CMK (cell line): ENCODE data around the gene PIK3IP1.

Source experiments
- DNase-seq: peaks from one replicate; pipeline ENCODE4 v3.0.0-alpha.2; 2010; ENCODE audit warnings: low read depth

PIK3IP1 gene

DNA sequence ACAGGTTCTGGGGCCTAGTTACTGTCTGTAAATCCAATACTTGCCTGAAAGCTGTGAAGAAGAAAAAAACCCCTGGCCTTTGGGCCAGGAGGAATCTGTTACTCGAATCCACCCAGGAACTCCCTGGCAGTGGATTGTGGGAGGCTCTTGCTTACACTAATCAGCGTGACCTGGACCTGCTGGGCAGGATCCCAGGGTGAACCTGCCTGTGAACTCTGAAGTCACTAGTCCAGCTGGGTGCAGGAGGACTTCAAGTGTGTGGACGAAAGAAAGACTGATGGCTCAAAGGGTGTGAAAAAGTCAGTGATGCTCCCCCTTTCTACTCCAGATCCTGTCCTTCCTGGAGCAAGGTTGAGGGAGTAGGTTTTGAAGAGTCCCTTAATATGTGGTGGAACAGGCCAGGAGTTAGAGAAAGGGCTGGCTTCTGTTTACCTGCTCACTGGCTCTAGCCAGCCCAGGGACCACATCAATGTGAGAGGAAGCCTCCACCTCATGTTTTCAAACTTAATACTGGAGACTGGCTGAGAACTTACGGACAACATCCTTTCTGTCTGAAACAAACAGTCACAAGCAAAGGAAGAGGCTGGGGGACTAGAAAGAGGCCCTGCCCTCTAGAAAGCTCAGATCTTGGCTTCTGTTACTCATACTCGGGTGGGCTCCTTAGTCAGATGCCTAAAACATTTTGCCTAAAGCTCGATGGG is 13.5 kb downstream of the PIK3IP1 start:
- no peak for DNase-seq

DNA sequence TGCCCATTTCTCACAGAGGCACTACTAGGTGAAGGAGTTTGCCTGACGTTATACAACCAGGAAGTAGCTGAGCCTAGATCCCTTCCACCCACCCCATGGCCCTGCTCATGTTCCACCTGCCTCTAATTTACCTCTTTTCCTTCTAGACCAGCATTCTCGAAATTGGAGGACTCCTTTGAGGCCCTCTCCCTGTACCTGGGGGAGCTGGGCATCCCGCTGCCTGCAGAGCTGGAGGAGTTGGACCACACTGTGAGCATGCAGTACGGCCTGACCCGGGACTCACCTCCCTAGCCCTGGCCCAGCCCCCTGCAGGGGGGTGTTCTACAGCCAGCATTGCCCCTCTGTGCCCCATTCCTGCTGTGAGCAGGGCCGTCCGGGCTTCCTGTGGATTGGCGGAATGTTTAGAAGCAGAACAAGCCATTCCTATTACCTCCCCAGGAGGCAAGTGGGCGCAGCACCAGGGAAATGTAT is 14.1 kb downstream of the PIK3IP1 start:
- no peak for DNase-seq

DNA sequence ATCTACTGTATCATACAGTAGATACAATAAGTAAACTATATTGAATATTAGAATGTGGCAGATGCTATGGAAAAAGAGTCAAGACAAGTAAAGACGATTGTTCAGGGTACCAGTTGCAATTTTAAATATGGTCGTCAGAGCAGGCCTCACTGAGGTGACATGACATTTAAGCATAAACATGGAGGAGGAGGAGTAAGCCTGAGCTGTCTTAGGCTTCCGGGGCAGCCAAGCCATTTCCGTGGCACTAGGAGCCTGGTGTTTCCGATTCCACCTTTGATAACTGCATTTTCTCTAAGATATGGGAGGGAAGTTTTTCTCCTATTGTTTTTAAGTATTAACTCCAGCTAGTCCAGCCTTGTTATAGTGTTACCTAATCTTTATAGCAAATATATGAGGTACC is 14.5 kb downstream of the PIK3IP1 start:
- no peak for DNase-seq

DNA sequence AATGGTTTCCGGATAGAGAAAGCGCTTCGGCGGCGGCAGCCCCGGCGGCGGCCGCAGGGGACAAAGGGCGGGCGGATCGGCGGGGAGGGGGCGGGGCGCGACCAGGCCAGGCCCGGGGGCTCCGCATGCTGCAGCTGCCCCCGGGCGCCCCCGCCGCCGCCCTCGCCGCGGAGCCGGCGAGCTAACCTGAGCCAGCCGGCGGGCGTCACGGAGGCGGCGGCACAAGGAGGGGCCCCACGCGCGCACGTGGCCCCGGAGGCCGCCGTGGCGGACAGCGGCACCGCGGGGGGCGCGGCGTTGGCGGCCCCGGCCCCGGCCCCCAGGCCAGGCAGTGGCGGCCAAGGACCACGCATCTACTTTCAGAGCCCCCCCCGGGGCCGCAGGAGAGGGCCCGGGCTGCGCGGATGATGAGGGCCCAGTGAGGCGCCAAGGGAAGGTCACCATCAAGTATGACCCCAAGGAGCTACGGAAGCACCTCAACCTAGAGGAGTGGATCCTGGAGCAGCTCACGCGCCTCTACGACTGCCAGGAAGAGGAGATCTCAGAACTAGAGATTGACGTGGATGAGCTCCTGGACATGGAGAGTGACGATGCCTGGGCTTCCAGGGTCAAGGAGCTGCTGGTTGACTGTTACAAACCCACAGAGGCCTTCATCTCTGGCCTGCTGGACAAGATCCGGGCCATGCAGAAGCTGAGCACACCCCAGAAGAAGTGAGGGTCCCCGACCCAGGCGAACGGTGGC is 15.7 kb downstream of the PIK3IP1 start:
- DNase-seq: no peak

DNA sequence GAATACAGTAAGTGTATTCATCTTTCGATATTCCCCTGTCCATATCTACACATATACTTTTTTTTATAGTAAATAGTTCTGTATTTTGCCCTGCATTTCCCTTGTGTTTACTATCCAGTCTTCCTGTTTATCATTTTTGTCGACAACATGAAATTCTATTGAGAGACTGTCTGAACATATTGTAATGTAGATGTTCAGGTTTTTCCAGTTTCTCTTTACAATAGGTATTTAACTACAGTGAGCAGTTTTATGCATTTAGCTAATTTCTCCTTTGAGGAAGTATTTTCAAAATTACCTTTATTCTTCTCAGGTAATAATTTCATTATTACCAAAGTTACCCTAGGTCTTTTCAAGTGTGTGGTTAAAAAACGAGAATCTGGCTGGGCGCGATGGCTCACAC is 16.7 kb downstream of the PIK3IP1 start:
- DNase-seq: no peak

DNA sequence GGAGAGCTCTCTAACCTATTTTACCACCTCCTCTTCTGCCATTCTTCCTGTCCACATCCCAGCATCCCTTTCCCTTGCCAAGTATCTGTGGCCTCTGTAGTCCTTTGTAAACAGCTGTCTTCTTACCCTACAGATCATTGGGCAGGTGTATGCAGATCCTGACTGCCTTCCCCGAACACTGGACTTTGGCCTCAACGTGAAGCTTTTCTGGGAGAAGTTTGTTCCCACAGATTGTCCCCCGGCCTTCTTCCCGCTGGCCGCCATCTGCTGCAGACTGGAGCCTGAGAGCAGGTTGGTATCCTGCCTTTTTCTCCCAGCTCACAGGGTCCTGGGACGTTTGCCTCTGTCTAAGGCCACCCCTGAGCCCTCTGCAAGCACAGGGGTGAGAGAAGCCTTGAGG is 17.3 kb downstream of the PIK3IP1 start:
- no peak for DNase-seq

DNA sequence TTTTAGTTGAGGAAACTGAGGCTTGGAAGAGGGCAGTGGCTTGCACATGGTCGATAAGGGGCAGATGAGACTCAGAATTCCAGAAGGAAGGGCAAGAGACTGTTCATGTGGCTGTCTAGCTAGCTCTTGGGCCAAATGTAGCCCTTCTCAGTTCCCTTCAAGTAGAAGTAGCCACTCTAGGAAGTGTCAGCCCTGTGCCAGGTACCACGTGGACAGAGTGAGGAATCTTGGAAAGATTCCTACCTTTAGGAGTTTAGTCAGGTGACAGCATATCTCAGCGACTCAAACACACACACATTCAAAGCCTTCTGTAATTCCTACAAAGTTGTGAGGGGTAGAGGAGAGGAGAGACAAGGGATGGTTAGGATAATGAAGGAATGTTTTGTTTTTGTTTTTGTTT is 18.3 kb downstream of the PIK3IP1 start:
- DNase-seq: no peak

DNA sequence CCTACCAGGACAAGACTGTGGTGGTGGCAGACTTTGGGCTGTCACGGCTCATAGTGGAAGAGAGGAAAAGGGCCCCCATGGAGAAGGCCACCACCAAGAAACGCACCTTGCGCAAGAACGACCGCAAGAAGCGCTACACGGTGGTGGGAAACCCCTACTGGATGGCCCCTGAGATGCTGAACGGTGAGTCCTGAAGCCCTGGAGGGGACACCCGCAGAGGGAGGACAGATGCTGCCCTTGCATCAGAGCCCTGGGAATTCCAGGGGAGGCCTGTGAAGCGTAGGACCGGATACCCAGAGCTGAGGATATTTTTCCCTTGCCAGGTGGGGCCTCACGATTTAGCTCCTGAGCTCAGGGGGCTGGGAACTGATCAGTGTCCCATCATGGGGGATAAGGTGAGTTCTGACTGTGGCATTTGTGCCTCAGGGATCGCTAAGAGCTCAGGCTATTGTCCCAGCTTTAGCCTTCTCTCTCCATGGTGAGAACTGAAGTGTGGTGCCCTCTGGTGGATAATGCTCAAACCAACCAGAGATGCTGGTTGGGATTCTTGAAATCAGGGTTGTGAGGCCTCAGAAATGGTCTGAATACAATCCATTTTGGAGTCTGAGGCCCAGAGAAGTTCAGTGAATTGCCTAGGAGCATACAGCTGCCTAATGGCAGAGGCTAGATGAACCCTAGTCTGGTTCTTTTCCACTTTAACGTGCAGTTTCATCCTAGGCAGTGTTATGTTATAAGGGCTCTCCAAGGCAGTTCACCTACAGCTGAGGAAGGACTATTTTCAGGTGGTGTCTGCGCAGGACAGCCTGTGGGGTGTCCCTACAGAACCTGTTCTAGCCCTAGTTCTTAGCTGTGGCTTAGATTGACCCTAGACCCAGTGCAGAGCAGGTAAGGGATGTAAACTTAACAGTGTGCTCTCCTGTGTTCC is 19.5 kb downstream of the PIK3IP1 start:
- DNase-seq: no peak

DNA sequence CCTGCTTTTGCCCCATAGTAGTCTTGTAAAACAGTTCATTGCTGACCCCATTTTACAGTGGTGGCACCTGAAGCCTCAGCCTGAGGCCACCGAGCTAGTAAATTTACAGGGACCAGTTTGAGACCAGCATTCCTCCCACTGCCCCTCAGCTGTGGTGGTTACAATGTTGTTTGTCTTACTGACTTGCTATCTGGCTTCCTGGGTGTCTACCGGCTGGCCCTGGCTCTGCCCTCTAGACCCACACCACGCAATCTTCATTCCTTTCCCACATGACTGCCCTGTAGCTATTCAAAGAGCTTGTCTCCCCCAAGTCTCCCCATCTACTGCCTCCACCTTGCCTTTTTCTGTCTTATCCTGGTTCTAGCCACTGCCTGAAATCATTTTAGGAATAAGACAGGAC is 20.8 kb downstream of the PIK3IP1 start:
- no peak for DNase-seq

DNA sequence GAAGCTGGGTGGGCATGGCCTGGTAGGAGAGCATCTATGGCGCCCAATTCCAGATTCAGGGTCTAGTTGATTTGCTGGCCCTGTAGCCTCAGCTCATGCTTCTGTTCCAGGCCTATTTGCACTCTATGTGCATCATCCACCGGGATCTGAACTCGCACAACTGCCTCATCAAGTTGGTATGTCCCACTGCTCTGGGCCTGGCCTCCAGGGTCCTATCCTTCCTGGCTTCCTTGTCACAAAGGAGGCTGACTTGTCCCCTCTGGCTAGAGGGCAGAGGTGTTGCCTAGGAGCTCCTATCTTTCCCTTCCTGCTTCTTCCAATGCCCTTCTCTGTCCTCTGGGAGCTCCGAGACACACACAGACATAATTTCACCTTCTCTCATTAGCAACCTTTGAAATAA is 21.3 kb downstream of the PIK3IP1 start:
- no peak for DNase-seq

DNA sequence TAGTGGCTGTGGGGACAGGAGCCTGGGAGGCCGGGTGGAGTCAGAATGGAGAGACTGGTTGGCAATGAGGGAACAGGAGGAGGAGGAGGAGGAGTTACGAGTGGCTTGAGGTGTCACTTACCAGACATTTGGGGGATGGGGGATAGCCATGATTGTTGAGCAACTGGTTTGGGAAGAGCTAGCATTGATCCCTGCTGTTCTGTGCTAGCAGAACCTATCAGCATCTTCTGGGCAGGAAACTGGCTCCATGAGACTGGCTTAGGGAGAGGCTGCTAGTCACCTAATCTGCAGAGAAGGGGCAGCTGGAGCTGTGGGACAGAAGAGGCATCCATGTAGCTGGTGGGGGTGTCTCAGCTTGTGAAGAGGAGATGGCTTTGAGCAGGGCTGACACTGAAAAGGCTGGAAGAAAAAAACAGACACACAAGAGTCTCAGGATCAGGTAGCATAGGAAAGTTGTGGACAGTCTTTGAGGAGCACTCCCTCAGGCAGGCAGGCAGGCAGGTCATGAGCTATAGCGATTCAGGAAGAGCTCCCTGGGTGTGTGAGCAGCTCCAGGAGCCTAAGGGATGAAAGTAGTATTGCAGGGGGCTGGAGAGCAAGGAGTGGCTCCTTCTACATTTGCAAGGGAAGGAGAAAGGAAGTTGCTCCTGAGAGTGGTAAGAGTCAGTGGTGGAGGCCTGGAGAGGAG is 22.3 kb downstream of the PIK3IP1 start:
- no peak for DNase-seq

DNA sequence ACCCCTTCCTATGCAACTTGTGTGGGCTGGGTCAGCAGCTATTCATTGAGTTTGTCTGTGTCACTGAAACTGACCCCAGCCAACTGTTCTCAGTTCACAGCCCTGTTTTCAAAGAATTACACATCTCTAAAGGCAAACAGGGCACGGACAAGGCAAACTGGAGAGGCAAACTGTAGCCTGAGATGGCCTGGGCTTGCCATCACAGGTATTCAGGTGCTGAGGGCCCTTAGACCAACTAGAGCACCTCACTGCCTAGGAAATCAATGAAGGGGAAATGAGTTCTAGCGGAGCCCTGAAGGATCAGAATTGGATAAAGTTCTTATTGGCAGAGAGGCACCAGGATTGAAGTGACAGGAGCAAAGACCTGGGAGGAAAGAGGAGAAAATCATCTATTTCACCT is 24.0 kb downstream of the PIK3IP1 start:
- DNase-seq: no peak

DNA sequence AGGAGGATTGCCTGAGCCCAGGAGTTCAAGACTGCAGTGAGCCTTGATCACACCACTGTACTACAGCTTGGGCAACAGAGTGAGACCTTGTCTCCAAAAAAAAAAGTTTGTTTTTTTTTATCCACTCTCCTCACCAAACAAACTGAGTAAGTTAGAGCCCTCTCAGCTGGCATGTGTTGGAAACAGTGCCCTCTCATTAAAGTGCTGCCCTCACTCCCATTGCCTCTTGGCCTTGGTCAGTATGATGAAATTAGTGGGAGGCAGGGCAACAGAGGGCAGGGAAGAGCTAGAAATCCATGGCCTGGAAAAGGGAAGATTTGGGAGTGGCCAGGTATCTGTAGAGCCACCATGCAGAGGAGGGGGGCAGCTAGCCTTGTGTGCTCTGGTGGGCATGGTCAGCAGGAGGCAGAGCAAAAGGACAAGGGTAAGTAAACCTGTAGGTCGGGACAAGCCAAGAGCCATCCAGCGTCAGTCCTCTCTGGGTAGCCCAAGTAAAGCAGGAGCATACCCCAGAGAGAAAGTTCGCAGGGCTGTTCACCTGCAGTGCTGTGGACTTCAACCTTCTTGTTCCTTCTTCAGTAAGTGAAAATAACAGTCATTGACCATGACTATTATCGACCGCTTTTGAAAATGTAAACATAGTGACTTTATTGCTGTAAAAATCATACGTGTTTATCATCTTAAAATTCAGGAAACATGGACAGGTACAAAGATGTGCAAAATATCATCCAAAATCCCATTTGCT is 28.2 kb downstream of the PIK3IP1 start:
- no peak for DNase-seq

DNA sequence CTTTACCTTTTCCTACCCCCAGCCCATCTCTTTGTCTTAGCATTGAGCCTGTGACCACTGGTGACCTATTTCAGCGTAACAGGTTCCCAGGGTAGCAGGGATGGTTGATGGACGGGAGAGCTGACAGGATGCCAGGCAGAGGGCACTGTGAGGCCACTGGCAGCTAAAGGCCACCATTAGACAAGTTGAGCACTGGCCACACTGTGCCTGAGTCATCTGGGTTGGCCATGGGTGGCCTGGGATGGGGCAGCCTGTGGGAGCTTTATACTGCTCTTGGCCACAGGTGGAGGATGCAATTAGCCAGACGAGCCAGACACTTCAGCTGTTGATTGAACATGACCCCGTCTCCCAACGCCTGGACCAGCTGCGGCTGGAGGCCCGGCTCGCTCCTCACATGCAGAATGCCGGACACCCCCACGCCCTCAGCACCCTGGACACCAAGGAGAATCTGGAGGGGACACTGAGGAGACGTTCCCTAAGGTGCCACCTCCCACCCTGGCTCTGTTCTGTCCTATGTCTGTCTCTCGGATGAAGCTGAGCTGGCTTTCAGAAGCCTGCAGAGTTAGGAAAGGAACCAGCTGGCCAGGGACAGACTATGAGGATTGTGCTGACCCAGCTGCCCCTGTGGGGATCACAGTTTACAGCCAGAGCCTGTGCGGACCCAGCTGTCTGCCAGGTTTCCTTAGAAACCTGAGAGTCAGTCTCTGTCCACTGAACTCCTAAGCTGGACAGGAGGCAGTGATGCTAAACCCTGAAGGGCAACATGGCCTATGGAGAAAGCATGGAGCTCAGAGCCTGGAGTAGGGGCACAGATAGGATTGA is 29.8 kb downstream of the PIK3IP1 start:
- no peak for DNase-seq

DNA sequence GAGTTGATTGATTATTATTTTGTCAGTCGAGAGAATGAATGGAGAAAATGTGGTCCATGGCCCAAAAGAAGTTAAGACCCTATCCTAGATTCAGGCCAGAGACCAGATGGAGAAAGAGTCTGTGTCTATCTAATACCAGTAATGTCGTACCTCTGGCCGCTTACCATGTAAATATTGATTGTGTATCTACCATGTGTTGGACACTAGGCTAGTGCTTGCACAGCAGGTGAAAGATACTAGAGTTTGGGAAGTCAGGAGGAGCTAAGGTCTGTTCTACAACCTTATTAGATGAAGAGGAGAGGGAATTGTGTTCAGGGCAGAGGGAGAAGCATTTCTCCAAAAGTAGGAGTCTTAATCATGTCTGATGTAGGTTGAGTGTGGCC is 31.8 kb downstream of the PIK3IP1 start:
- no peak for DNase-seq

DNA sequence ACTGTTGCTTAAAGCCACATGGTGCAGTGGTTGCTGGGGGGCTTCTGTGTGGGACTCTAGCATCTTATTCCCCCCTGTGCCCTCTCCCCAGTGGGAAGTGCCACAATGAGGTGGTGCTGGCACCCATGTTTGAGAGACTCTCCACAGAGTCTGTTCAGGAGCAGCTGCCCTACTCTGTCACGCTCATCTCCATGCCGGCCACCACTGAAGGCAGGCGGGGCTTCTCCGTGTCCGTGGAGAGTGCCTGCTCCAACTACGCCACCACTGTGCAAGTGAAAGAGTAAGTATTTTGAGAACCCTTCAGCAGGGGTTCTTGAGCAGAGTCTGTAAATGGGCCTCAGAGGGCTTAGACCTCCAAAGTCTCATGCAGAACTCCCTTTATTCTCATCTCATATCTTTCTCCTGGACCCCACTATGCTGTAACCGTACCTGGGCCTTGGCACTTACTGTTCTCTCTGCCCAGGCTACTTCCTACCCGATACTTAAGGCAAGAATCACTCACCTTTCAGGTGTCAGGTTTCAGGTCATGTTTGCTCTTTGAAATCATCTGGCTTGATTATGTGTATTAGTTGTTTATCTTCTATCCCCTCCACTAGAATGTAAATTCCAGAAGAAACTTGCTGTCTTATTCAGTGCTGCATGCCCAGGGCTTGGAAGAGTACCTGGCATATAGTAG is 32.4 kb downstream of the PIK3IP1 start:
- no peak for DNase-seq

DNA sequence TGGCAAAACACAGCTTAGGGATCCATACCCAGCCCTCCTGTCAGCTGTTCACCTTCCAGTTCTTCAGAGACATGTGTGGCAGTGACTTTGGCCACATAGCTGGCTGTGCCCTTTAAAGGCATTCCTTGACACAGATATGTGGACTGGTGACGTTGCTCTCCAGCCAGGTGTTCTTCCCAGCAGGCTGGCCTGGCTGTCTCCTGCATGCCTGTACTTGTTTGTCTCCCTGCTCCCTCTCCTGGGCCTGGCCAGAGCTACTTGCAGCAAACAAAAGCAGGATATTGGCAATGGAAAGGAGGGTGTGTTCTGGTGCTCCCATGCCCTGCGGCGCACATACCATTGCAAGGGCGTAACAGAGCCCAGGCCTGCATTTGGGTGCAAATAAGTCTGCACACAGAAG is 38.3 kb downstream of the PIK3IP1 start:
- no peak for DNase-seq

DNA sequence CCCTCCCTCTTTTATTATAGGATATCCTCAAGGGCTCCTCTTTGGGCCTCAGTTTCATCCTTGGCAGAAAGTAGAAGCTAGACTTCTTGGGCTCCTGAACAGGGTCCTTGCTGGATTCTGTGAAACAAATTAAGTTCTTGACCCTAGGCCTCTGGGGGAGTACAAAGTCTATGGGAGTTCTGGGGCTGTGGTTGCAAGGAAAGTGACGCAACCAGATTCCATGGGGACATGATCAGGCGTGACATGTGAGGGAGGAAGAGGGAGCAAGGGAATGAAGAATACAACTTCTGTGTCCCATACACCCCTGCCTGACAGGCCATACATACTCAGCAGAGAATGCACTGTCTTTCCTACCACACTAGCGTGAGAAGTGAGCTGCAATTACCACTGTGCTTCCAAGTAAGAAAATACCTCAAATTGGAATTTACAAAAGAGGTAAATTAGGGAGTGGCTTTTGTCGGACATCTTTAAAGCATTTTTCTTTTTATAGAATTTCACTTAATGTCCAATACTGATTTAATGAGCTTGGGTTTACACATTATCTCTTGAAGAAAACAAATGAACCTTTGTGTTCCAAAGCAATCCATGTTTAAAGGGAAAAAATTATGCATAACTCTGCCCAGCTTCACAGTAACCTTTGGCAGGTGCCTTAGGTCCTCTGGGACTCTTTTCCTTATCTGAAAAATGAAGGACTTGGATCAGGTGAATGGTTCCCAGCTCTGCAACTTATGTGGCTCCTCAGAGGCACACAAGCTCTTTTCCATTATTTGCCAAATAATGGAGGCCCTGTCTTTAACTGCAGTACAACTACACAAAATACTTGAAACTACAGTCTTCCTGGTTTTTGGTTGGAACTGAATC is 41.3 kb downstream of the PIK3IP1 start:
- no peak for DNase-seq
